ENCODE data around the gene DAPK1. TPM values are rescaled to one million over a fixed set of nuclear protein-coding genes. Genes with fewer than 3 reads are reported as not detected.

Gene DAPK1
- polyA plus RNA-seq, 4 donors: 65.9 to 78.2 (median 71.9) TPM

- no peak for DNase-seq (ENCODE audit: low read depth in 4 of 4, low spot score in 3 of 4)
Measured at GRCh38 chr9:87703636-87704276, 206.1 kb downstream of the DAPK1 start.

DNA sequence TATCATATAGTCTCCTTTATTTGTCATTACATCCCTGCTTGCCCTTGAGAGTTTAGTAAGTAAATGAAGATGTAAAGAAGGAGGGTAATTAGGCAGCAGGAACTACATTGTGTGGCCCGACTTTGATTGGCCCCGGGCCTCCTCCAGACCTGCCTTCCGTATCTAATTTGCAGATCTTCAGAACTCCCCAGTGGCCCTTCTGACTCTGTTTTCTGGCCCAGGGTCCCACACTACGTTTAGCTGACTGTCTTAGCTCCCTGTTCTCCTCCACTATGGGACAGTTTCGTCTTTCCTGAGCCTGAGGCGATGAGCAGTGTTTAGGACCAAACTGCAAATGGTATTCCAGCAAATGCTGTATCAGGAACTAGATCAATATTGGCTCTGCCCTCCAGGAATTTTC is 206.7 kb downstream of the DAPK1 start:
- no peak for DNase-seq (ENCODE audit: low read depth in 4 of 4, low spot score in 3 of 4)

DNA sequence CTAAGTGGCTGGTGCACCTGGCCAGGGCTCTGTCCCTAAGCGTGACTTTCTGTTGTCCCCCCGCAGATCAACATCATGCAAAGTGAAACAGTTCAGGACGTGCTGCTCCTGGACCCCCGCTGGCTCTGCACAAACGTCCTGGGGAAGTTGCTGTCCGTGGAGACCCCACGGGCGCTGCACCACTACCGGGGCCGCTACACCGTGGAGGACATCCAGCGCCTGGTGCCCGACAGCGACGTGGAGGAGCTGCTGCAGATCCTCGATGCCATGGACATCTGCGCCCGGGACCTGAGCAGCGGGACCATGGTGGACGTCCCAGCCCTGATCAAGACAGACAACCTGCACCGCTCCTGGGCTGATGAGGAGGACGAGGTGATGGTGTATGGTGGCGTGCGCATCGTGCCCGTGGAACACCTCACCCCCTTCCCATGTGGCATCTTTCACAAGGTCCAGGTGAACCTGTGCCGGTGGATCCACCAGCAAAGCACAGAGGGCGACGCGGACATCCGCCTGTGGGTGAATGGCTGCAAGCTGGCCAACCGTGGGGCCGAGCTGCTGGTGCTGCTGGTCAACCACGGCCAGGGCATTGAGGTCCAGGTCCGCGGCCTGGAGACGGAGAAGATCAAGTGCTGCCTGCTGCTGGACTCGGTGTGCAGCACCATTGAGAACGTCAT is 208.5 kb downstream of the DAPK1 start:
- DNase-seq (ENCODE audit: low read depth in 4 of 4, low spot score in 3 of 4): no peak

DNA sequence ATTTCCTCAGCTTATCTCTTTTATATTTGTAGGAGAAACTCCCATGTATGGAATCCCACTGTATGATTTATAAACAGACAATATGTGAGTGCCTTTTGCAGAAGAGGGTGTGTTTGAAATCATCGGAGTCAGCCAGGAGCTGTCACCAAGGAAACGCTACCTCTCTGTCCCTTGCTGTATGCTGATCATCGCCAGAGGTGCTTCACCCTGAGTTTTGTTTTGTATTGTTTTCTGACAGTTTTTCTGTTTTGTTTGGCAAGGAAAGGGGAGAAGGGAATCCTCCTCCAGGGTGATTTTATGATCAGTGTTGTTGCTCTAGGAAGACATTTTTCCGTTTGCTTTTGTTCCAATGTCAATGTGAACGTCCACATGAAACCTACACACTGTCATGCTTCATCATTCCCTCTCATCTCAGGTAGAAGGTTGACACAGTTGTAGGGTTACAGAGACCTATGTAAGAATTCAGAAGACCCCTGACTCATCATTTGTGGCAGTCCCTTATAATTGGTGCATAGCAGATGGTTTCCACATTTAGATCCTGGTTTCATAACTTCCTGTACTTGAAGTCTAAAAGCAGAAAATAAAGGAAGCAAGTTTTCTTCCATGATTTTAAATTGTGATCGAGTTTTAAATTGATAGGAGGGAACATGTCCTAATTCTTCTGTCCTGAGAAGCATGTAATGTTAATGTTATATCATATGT is 210.3 kb downstream of the DAPK1 start:
- no peak for DNase-seq (ENCODE audit: low read depth in 4 of 4, low spot score in 3 of 4)

- DNase-seq (ENCODE audit: low read depth in 4 of 4, low spot score in 3 of 4): no peak
Measured at GRCh38 chr9:87708546-87708945, 210.9 kb downstream of the DAPK1 start.

DNA sequence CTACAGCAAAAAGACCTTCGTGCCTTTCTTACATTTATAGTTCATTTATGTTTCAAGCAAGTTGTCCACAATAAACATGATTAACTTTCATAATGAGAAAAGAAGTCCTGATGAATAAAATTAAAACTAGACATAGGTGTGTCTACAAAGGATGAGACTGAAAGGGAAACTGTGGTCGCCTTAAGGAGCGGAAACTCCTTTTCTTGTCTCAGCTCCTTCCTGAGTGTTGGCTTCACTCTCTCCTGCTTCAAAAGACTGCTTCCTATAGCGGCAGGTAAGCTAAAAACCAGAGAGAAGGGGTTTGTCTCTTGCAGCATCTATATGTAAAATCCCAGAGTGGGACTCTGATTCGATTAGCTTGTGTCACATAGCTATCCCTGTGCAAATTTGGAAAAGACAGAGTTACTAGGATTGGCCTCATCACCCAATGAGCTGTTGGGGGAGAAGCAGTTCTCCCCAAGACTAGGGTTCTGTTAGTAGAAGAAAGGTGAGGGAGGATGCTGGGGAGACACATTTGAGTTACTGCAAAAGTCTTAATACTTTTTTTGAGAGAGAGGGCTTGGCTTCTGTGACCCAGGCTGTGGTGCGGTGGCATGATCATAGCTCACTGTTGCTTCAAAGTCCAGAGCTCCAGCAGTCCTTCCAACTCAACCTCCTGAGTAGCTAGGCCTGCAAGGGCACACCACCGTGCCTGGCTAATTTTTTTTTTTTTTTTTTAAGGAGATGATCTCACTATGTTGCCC is 211.5 kb downstream of the DAPK1 start:
- no peak for DNase-seq (ENCODE audit: low read depth in 4 of 4, low spot score in 3 of 4)

GRCh38 chr9:87710443-87710842 is 212.8 kb downstream of the DAPK1 start:
- no peak for DNase-seq (ENCODE audit: low read depth in 4 of 4, low spot score in 3 of 4)

GRCh38 chr9:87711857-87712800 is 214.5 kb downstream of the DAPK1 start:
- DNase-seq (ENCODE audit: low read depth in 4 of 4, low spot score in 3 of 4): no peak

DNA sequence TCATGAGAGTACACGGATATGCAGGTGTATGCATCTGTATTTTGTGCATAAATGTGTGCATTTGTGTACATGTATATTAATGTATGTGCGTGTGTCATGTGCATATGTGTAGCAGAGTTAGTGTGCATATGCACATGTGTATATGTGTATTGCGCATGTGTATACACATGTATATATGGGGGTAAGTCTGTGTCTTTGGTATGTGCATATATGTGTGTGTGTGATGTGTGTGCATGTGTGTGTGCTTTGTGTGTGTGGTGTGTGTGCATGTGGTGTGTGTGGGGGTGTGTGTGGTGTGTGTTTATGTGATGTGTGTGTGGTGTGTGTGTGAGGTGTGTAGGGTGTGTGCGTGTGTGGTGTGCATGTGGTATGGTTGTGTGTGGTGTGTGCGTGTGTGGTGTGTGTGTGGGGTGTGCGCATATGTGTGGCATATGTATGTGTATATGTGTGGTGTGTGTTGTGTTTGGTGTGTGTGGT is 215.2 kb downstream of the DAPK1 start:
- no peak for DNase-seq (ENCODE audit: low read depth in 4 of 4, low spot score in 3 of 4)

- DNase-seq (ENCODE audit: low read depth in 4 of 4, low spot score in 3 of 4): no peak
Measured at GRCh38 chr9:87713278-87713987, 215.8 kb downstream of the DAPK1 start.

DNA sequence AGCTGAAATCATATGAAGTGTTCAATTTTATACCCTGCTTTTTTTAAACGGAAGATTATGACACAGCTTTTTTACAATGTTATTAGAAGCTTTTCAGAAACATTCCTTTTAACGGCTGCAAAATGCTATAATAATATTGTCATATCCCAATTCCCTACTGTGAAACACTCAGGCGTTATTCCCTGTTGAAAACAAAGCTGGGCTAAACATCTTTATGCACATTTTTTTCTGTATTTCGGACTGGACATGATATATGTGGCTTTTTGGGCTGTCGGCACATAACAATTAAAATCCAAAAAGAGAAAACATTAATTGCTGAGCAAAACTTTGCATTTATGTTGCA is 216.3 kb downstream of the DAPK1 start:
- DNase-seq (ENCODE audit: low read depth in 4 of 4, low spot score in 3 of 4): no peak

DNA sequence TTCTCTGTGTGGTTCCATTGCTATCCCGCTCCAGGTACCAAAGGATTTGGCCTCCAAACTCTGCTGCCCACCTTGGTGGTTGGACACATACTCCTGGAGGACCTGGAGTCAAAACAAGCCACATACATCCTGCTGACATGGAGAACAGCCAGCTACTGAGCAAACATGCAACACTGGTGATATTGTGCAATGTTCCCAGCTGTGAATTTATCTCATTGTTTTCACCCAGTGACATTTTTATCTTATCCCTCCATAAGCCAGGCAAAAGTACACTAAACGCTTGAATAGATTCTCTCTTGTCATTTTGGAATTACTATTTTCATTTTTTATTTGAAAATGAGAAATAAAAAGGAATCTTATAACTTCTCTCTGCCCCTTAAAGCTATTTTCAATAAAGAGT is 217.2 kb downstream of the DAPK1 start:
- no peak for DNase-seq (ENCODE audit: low read depth in 4 of 4, low spot score in 3 of 4)

DNA sequence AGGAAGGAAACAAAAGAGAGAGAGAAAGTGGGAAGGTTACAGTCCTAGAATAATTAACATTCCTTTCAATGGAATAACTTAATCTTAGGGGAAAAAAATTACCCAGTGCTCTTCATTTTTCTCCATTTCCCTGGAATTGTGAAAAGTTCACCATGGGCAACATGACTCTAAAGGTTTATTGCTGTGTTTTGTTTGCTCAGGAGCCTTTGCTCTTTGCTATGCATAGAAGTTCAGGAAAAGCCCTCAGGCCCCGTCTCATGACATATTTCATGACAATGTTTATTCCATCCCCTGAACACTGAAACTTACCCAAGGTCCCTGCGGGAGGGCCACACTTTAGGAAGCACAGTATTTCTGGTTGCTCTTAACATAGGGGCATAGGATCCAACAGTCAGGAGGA is 218.5 kb downstream of the DAPK1 start:
- DNase-seq (ENCODE audit: low read depth in 4 of 4, low spot score in 3 of 4): no peak

GRCh38 chr9:87717456-87717855 is 219.8 kb downstream of the DAPK1 start:
- no peak for DNase-seq (ENCODE audit: low read depth in 4 of 4, low spot score in 3 of 4)

GRCh38 chr9:87718231-87718630 is 220.6 kb downstream of the DAPK1 start:
- no peak for DNase-seq (ENCODE audit: low read depth in 4 of 4, low spot score in 3 of 4)

DNA sequence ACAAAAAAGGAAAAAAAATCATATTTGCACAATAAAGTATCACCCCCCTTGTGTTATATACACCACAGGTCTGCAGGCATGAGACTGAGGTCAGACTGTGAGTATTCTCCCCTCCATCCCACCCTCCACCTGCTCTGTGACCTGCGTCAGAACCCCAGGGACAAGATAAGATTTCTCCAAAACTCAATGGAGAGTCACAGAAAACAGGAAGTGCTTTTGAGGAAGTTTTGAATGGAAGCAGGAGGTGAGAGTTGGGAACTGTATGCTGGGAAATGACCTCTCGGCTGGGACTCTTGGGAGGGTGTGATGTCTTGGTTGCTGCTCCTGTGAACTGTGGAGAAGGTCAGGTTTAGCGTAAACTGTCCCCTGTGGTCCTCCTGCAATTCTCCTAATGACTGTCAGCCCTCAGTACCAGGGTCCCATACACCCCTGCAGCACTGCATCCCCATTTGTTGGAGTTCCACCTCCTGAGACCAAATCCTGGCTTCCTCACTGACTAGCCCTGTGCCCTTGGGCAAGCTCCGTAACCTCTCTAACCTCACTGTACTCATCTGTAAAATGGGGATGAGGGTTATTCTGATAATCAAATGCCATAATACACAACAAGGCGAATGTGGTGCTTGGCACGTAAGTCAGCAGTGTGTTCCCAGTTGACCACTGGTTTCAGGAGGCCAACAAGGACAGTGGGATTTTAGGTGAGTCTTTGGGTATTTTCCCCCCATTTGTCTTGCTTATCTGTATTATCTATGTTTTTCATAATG is 221.4 kb downstream of the DAPK1 start:
- no peak for DNase-seq (ENCODE audit: low read depth in 4 of 4, low spot score in 3 of 4)

DNA sequence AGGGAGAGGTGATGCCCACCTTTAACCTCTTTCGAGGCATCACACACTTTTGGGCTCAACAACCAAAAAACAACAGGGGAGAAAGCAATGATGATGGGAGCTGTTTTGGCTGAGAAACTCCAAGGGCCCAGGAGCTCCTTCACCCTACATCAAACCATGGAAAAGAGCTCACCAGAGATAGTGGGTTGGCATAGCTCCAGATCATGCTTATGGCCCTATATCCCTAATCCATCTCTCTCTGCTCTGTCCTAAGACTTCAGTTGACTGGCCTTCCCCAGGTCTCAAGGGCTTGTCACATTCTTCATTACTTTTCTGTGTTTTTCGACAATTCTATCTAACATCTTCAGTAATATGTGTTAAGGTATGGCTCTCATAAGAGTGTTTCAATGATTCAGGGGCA is 222.5 kb downstream of the DAPK1 start:
- DNase-seq (ENCODE audit: low read depth in 4 of 4, low spot score in 3 of 4): no peak

GRCh38 chr9:87722393-87723088 is 224.9 kb downstream of the DAPK1 start:
- no peak for DNase-seq (ENCODE audit: low read depth in 4 of 4, low spot score in 3 of 4)
